ENCODE data around the gene GJA9.

The GJA9 gene

DNA sequence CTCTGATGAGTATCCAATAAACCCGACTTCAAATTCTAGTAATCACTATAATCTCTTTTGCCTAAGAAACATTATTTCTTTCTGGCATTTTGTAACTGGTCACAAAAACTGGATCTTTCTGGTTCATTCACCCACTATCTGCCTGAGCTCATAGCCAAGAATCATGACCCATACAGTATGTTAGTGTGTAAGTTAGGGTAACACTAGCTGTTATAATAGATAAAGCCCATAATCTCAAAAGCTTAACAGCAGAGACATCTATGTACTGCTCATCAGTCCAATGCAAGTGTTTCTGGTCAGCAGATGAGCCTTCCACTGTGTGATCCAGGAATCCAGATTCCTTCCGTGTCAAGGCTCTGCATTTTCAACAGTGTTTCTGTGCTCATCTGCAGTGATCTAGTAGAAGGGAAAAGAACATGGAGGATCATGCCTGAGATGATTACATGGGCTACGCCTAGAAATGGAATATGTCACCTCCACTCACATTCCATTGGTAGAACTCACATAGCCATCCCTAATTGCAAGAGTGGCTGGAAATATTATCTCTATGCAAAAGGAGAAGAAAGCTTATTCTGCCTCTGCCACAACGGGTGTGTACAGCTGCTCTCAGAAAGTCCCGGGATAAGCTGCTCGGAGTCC is 49.5 kb downstream of the GJA9 start:
- no peak for DNase-seq (ENCODE audit: low read depth)

GRCh38 chr1:38829368-38829767 is 52.0 kb downstream of the GJA9 start:
- no peak for DNase-seq (ENCODE audit: low read depth)

DNA sequence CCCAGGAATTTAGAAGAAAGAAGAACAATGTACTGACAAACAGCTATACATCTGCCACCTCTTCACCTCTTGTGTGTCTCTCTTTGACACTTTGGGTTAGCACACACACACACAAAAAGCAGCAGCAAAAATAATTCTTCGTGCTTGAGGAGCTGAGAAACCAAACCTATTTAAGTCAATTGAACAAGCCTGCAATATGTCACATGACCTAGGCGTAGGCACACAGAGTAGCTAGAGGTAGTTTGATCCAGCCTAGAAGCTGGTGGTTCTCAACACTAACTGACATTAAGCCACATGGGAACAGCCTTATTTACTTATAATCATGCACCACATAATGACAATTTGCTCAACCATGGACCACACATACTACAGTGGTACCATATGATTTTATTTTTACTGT is 54.1 kb downstream of the GJA9 start:
- no peak for DNase-seq (ENCODE audit: low read depth)

GRCh38 chr1:38826886-38827285 is 54.5 kb downstream of the GJA9 start:
- DNase-seq (ENCODE audit: low read depth) = no peak

GRCh38 chr1:38826262-38826661 is 55.1 kb downstream of the GJA9 start:
- no peak for DNase-seq (ENCODE audit: low read depth)

Data from HS-5 (cell line).